Activated T-helper 1 cell treated with anti-CD3 and anti-CD28 coated beads, Interleukin-12 subunit alpha, Interleukin-12 subunit beta, Interleukin-2, Interleukin-4 antibody, amounts not matched to agents 30 ng/mL and 10 ng/mL and 1 ng/mL, durations not matched to agents 14 hours and 24 hours and 36 hours (primary cell): ENCODE results near the gene DYTN. TPM values are rescaled to one million over a fixed set of nuclear protein-coding genes. Genes with fewer than 3 reads are reported as not detected.

Experiments
- DNase-seq: peaks from one replicate; pipeline ENCODE4 v3.0.0; 2021; ENCODE audit warnings: low spot score
- H3K27ac Mint-ChIP-seq: one replicate; pipeline ENCODE4 v1.8.0; 2021; ENCODE audit warnings: mild to moderate bottlenecking, mixed read lengths
- H3K27me3 Mint-ChIP-seq: one replicate; pipeline ENCODE4 v1.8.0; 2022; ENCODE audit warnings: mild to moderate bottlenecking, moderate library complexity, mixed read lengths; ENCODE audit not compliant: insufficient read depth
- H3K36me3 Mint-ChIP-seq: one replicate; pipeline ENCODE4 v1.8.0; 2021; ENCODE audit warnings: low read depth, mixed read lengths
- H3K4me1 Mint-ChIP-seq: one replicate; pipeline ENCODE4 v1.8.0; 2021; ENCODE audit warnings: low read depth, mixed read lengths
- H3K4me3 Mint-ChIP-seq: one replicate; pipeline ENCODE4 v1.8.0; 2021; ENCODE audit warnings: mild to moderate bottlenecking, moderate library complexity, mixed read lengths
- H3K9me3 Mint-ChIP-seq: one replicate; pipeline ENCODE4 v1.8.0; 2021; ENCODE audit warnings: mixed read lengths
- intact Hi-C: fragments of 100-400 bp; cut with micrococcal nuclease; formaldehyde crosslinking; loops from one replicate; pipeline ENCODE4 v1.15.1; 2024
- total RNA-seq: library from RNA; stranded (reverse); gene quantifications from 2 replicates; pipeline ENCODE4 v1.2.3, GENCODE V29; 2022

The DYTN gene
- total RNA-seq, 1 donor from 2014 or later: not detected

DNA sequence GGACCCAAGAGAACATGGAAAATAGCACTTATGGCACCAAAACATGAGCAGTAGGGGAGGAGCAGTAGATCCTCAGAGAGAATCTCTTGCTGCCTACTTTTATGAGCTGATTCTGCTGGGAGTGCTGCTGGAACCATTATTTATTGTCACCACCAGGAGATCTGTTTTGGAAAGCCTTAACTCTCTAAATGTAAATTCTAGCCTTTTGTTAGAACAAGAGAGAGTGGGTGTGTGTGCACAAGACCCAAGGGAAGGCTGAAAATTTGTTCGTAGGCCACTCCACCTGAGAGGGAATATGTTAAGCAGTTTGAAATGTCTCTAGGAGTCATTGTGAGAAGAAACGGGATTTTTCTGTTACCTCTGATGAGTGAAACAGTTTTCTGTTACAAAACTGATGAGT lies 92.1 kb downstream of the DYTN start:
- Mint-ChIP-seq H3K27ac (no peak overlapping the region), H3K4me1 (no peaks in the 10 kb centered on the region)
- intact Hi-C loops: no loop called here

DNA sequence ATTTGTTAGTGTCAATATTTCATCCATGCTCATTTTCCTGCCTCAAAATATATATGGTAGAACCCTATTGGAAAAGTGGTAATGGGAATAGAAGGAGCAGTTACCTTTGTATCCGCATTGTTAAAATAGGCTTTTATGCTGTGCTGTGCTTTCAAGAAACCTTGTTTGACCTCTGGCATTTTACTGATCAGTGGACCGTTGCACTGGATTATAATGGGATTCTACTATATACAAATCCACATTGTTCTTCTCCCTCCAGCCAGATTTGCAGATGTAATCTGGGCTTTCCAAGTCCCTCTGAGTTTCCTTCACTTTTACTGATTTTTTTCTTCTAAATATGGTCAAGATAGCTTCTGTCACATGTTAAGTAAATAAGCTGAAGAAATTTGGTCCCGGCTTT lies 99.2 kb downstream of the DYTN start:
- no peaks in the 10 kb centered on the region for H3K36me3 Mint-ChIP-seq
- H3K27ac Mint-ChIP-seq: no peak overlapping the region
- H3K4me3 Mint-ChIP-seq: no peak overlapping the region
- intact Hi-C loops: no loop called here
- H3K9me3 Mint-ChIP-seq: no peaks in the 10 kb centered on the region
- no peak for DNase-seq
- peaks cover 2% of the 10 kb centered on the region for H3K27me3 Mint-ChIP-seq
- H3K4me1 Mint-ChIP-seq: no peaks in the 10 kb centered on the region

More for the DNA sequence above, 92.1 kb downstream of the DYTN start:
- Mint-ChIP-seq H3K4me3 (no peak overlapping the region), H3K9me3 (no peaks in the 10 kb centered on the region), H3K36me3 (no peaks in the 10 kb centered on the region), H3K27me3 (no peaks in the 10 kb centered on the region)
- DNase-seq: no peak

DNA sequence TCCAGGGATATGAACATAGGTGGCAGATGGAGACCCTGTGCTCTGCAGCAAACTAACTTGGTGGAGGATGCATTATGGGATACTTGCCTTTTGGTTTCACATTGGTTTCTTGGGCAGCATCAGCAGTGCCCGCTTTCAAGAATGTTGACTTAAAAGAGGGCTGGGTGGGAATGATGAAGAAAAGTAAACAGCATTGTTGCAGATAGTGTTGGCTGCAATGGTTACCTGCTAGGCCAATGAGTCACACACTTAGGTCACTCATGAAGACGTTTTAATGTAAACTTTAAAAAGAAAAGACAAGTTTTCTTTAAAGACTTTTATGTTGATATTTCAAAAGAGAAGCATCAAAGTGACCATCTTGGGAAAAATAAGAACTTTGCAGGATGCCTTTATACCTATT lies 102.0 kb downstream of the DYTN start:
- DNase-seq: no peak
- Mint-ChIP-seq H3K27ac (no peak overlapping the region), H3K27me3 (peaks cover 2% of the 10 kb centered on the region), H3K9me3 (no peaks in the 10 kb centered on the region), H3K36me3 (no peaks in the 10 kb centered on the region), H3K4me1 (no peaks in the 10 kb centered on the region), H3K4me3 (no peak overlapping the region)
- intact Hi-C loops: no loop called here

GRCh38 chr2:206615417-206616089 lies 102.6 kb downstream of the DYTN start:
- Mint-ChIP-seq H3K27ac (no peak overlapping the region), H3K9me3 (no peaks in the 10 kb centered on the region), H3K4me3 (no peak overlapping the region), H3K4me1 (no peaks in the 10 kb centered on the region), H3K36me3 (no peaks in the 10 kb centered on the region), H3K27me3 (peaks cover 2% of the 10 kb centered on the region)
- intact Hi-C loops: no loop called here
- no peak for DNase-seq

DNA sequence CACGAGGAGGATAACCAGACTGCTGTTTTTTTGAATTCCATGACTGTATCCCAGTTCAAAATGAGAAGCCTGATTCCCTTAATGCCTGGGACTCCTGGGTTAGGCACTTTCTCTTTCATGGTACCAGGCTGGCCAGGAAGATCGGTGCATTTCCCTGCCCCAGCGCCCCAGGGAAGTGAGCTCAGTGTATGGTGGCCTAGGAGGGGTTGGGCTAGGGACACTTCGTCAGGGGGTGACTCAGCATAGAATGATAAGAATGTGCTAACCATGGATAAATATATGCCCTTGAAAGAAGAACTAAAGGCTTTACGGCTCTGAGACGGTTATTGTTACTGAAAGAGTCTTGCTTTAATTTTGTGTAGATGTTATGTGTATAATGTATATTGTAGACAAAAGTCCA lies 103.4 kb downstream of the DYTN start:
- Mint-ChIP-seq H3K27ac (no peak overlapping the region), H3K27me3 (peaks cover 2% of the 10 kb centered on the region), H3K9me3 (no peaks in the 10 kb centered on the region), H3K4me3 (no peak overlapping the region), H3K36me3 (no peaks in the 10 kb centered on the region), H3K4me1 (no peaks in the 10 kb centered on the region)
- intact Hi-C loops: no loop called here
- DNase-seq: no peak

DNA sequence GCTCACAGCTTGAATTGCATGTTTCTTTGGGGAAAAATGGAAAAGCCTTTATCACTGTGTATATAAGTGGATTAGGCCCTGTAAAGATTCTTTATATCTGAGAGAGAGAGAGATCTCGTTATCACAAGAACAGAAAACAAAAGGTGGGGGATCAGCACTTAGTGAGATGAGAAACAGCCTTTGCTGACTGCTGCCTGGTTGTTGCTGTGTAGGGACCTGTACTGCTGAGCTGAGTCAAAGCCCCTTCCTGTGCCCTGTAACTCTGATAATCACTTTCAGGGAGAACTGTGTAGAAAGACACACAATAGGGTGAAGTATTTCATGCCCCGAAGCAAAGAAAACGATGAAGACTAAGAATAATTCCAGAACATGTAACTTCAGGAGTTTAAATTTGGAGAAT lies 106.5 kb downstream of the DYTN start:
- DNase-seq: no peak
- Mint-ChIP-seq H3K27ac (no peak overlapping the region), H3K36me3 (no peaks in the 10 kb centered on the region), H3K4me1 (no peaks in the 10 kb centered on the region), H3K9me3 (no peaks in the 10 kb centered on the region), H3K4me3 (no peak overlapping the region), H3K27me3 (peaks cover 5% of the 10 kb centered on the region)
- intact Hi-C loops: no loop called here

DNA sequence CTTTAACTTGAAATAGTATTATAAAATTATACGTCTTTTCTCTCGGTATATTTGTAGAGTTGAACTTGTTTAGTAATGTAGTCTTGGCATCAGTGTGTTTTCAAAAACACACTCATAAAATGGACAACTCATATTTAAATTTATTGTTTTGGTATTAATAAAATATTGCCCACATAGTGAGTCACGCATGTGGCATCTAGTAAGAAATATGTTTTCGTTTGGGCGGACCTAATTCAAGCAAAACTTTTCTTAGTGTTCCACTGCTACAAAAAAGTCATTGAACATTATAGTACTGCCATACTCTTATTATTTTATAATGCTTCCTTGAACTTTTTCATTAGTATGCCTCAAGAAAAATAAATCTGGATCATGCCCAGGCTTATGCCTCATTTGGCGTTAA lies 107.0 kb downstream of the DYTN start:
- H3K4me1 Mint-ChIP-seq: no peaks in the 10 kb centered on the region
- peaks cover 5% of the 10 kb centered on the region for H3K27me3 Mint-ChIP-seq
- intact Hi-C loops: no loop called here
- no peak overlapping the region for H3K27ac Mint-ChIP-seq
- H3K4me3 Mint-ChIP-seq: no peak overlapping the region
- H3K9me3 Mint-ChIP-seq: no peaks in the 10 kb centered on the region
- DNase-seq: no peak
- H3K36me3 Mint-ChIP-seq: no peaks in the 10 kb centered on the region

- intact Hi-C loops: no loop called here
- Mint-ChIP-seq H3K36me3 (no peaks in the 10 kb centered on the region), H3K27me3 (peaks cover 5% of the 10 kb centered on the region), H3K4me1 (no peaks in the 10 kb centered on the region), H3K9me3 (no peaks in the 10 kb centered on the region), H3K27ac (no peak overlapping the region), H3K4me3 (no peak overlapping the region)
- DNase-seq: no peak
Observed at GRCh38 chr2:206610451-206610850, 107.7 kb downstream of the DYTN start.

DNA sequence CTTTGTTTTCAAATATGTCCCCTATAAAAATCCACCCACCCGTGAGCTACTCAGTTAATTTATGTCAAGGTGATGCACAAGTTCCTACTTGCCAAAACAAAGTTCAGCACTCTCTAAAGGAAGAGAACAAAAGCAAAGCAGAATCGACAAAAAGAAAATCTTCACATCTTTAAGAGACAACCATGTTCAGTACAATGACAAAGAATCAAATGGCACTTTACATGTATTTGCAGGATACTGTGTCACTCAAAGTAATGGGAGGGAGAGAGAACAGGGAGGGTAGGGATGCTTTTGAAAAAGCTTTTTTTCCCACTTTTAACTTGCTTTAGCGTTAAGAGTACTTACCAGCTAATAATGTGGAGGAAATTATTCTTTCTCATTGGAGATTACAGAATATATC lies 115.0 kb downstream of the DYTN start:
- no peak for DNase-seq
- intact Hi-C loops: no loop called here
- no peaks in the 10 kb centered on the region for H3K4me1 Mint-ChIP-seq
- peaks cover 4% of the 10 kb centered on the region for H3K27me3 Mint-ChIP-seq
- no peak overlapping the region for H3K27ac Mint-ChIP-seq
- H3K9me3 Mint-ChIP-seq: no peaks in the 10 kb centered on the region
- H3K36me3 Mint-ChIP-seq: no peaks in the 10 kb centered on the region
- no peak overlapping the region for H3K4me3 Mint-ChIP-seq

Other genes starting within 250 kb of the DYTN start
- not detected in 2 replicates for gene FAM237A, start 75.9 kb downstream of the DYTN start, total RNA-seq
- 0.20 and 0.36 TPM in 2 replicates for gene MDH1B, start 46.9 kb upstream of the DYTN start, total RNA-seq
- gene FASTKD2, start 47.2 kb upstream of the DYTN start, total RNA-seq: 32.8 and 36.7 TPM in 2 replicates
- gene CPO, start 221.1 kb upstream of the DYTN start, total RNA-seq: not detected in 2 replicates